Measurements from ENCODE around the gene COL18A1. TPM values are rescaled to one million over a fixed set of nuclear protein-coding genes. Genes with fewer than 3 reads are reported as not detected.

The COL18A1 gene
- total and polyA plus RNA-seq, 3 donors from 2014 or later, result 53.2 to 165 (median 111) TPM

- 92 to 93% methylated on average over 19 to 25 of the region's 25 CpGs for WGBS, 2 donors
- Histone ChIP-seq H3K27me3 (no peaks in the 10 kb centered on the region), H3K4me3 (no peak overlapping the region), H3K27ac (no peak overlapping the region), H3K4me1 (no peaks in the 10 kb centered on the region), H3K9me3 (no peaks in the 10 kb centered on the region), H3K36me3 (ENCODE audit: low read depth, missing control alignments) (no peaks in the 10 kb centered on the region)
- no peak for TF ChIP-seq POLR2A (IDR thresholded peaks at IDR 0.05)
- TF ChIP-seq CTCF (IDR thresholded peaks at IDR 0.05), result no peak
- intact Hi-C loops (cut with DNase I; ENCODE audit: low total_unique reads), result no loop called here
- DNase-seq, result no peak
These were observed 80.9 kb downstream of the COL18A1 start for GRCh38 chr21:45485686-45486442.

- H3K4me3 ChIP-seq, result no peak overlapping the region
- no peak for TF ChIP-seq CTCF (IDR thresholded peaks at IDR 0.05)
- TF ChIP-seq POLR2A (IDR thresholded peaks at IDR 0.05), result no peak
- no peak for DNase-seq
- H3K9me3 ChIP-seq, result no peaks in the 10 kb centered on the region
- H3K27me3 ChIP-seq, result no peaks in the 10 kb centered on the region
- intact Hi-C loops (cut with DNase I; ENCODE audit: low total_unique reads), result no loop called here
- no peaks in the 10 kb centered on the region for H3K36me3 ChIP-seq (ENCODE audit: low read depth, missing control alignments)
- H3K4me1 ChIP-seq, result no peaks in the 10 kb centered on the region
- WGBS, 2 donors, result 89 to 95% methylated on average over 19 to 25 of the region's 29 CpGs
- H3K27ac ChIP-seq, result no peak overlapping the region
These were observed 81.6 kb downstream of the COL18A1 start for GRCh38 chr21:45486443-45487160.

GRCh38 chr21:45487161-45487806, 82.3 kb downstream of the COL18A1 start:
- no peak overlapping the region for H3K4me3 ChIP-seq
- no peaks in the 10 kb centered on the region for H3K9me3 ChIP-seq
- H3K27me3 ChIP-seq, result no peaks in the 10 kb centered on the region
- TF ChIP-seq POLR2A (IDR thresholded peaks at IDR 0.05) (no peak), CTCF (IDR thresholded peaks at IDR 0.05) (no peak)
- 91 to 96% methylated on average over 14 to 33 of the region's 33 CpGs for WGBS, 2 donors
- no peak overlapping the region for H3K27ac ChIP-seq
- no peaks in the 10 kb centered on the region for H3K36me3 ChIP-seq (ENCODE audit: low read depth, missing control alignments)
- intact Hi-C loops (cut with DNase I; ENCODE audit: low total_unique reads), result no loop called here
- DNase-seq, result no peak
- no peaks in the 10 kb centered on the region for H3K4me1 ChIP-seq

GRCh38 chr21:45487891-45488600, 83.1 kb downstream of the COL18A1 start:
- 77 to 95% methylated on average over 18 of the region's 18 CpGs for WGBS, 2 donors
- Histone ChIP-seq H3K27me3 (no peaks in the 10 kb centered on the region), H3K36me3 (ENCODE audit: low read depth, missing control alignments) (no peaks in the 10 kb centered on the region), H3K4me1 (no peaks in the 10 kb centered on the region), H3K9me3 (no peaks in the 10 kb centered on the region), H3K27ac (no peak overlapping the region), H3K4me3 (no peak overlapping the region)
- DNase-seq, result no peak
- intact Hi-C loops (cut with DNase I; ENCODE audit: low total_unique reads), result no loop called here
- TF ChIP-seq POLR2A (IDR thresholded peaks at IDR 0.05) (no peak), CTCF (IDR thresholded peaks at IDR 0.05) (no peak)
